ENCODE data around the gene DGKG. TPM values are rescaled to one million over a fixed set of nuclear protein-coding genes. Genes with fewer than 3 reads are reported as not detected.

Gene DGKG
- total and polyA plus RNA-seq, 9 of the 15 experiments (the other 6 are each of a cell fraction or from before 2014, with no cell fraction given), result 0.01 to 0.36 (median 0.15) TPM

- DNase-seq (ENCODE audit: extremely low read depth in 1 of 4, low spot score in 3 of 4) (no peak), FAIRE-seq (no peak), ATAC-seq (no peak)
- Histone ChIP-seq H3K27me3 (ENCODE audit: control insufficient read depth in 2 of 2, insufficient read depth in 2 of 2, low read length in 2 of 2) (0 out of 5 replicates have a peak, but pooled peaks cover 0 to 4% of the 10 kb centered on the region in 2 experiments), H3K36me3 (ENCODE audit: control insufficient read depth, insufficient read depth, low read length) (no peaks in the 10 kb centered on the region), H3K4me3 (no peak overlapping the region), H2AFZ (ENCODE audit: low read depth, low read length) (no peak overlapping the region), H3K4me1 (replicated peaks in 1 of 2; ENCODE audit: control insufficient read depth in 2 of 2, insufficient read depth in 2 of 2, low read length in 2 of 2) (no peaks in the 10 kb centered on the region), H3K9ac (ENCODE audit: insufficient read depth in 1 of 2, low read depth in 2 of 2, low read length in 2 of 2) (no peak overlapping the region), H3K9me1 (ENCODE audit: control insufficient read depth, insufficient read depth, low read length) (no peaks in the 10 kb centered on the region), H3K4me2 (ENCODE audit: insufficient read depth, low read length) (no peak overlapping the region), H3K79me2 (ENCODE audit: control insufficient read depth, insufficient read depth, low read length) (no peaks in the 10 kb centered on the region), H3K27ac (ENCODE audit: extremely low read depth, low read depth, low read length) (no peak overlapping the region), H3K9me3 (replicated peaks; ENCODE audit: control insufficient read depth, insufficient read depth, low read depth, low read length) (no peaks in the 10 kb centered on the region), H4K20me1 (replicated peaks; ENCODE audit: control insufficient read depth, insufficient read depth, low read length) (no peaks in the 10 kb centered on the region)
- WGBS (ENCODE audit: insufficient coverage, low coverage, missing lambda C conversion rate), result 0% methylated on average over 1 of the region's 1 CpG
- ChIA-PET POLR2A (interaction anchor here (0.7 to 1.2 kb wide), 2 partner anchors 75 to 175 kb away, joined by 3 read pairs; no protein-coding TSS in a partner anchor), CTCF (ENCODE audit: low intra/inter-chr PET ratio) (no interaction called here)
- intact Hi-C loops (cut with micrococcal nuclease) (no loop called here), in situ Hi-C loops (cut with MboI) (no loop called here)
- TF ChIP-seq ARID3A (IDR thresholded peaks at IDR 0.05; ENCODE audit: borderline replicate concordance, low read depth, low read length) (no peak), HMGXB4 (CRISPR knock-in tag; IDR thresholded peaks at IDR 0.05) (no peak)
- no TSS peak for BruUV-seq (replicated peaks)
Measured at GRCh38 chr3:186329589-186329988, 32.4 kb downstream of the DGKG start.
